Melanocyte of skin (primary cell): ENCODE results near the gene SPAG16. TPM values are rescaled to one million over a fixed set of nuclear protein-coding genes. Genes with fewer than 3 reads are reported as not detected.

ENCODE experiments used
- small RNA-seq, 2 donors: library from RNA; depleted of rRNA; stranded (forward); fragments of <200 nt; gene quantifications; one replicate each; pipeline ENCODE3, GENCODE V24; 2012
- total RNA-seq, 2 donors: library from RNA; depleted of rRNA; stranded (reverse); fragments of >200 nt; gene quantifications; 2 replicates each; pipeline ENCODE4 v1.2.3, GENCODE V29; 2012

Gene SPAG16
- 10 to 100 TPM; 16.7 to 17.6 TPM for total RNA-seq

GRCh38 chr2:213284105-213285090 lies at the start of gene SPAG16:
Gene SPAG16 (plus strand): TSS chr2:213284464.

DNA sequence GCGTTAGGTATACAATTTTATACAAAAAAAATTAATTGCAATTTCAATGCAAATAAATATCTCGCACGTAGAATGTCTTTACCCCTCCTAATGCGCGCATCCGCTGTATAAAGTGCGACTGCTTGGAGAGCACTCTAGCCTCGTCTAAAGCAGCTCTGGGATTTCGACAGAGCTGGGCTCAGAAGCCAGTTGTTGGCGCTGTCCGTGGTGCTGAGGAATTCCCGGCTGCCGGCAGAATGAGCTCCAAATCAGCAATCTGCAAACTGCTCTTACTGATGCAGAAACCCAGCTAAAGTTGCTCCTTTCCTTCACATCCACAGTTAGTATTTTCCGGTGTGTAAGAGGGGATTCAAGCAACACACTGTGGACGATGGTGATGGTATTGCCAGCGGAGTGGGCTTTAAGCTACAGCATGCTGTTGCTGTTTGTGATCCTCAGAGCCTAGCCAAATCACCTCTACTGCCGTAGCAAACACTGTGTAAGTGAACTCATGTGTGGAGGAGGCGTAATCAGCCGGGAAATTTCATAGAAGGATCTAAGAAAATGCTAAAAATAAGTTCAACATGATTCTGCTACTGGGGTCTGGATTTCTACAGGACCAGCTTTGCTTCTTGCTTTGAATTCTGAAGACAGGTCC lies 1126.8 kb downstream of the SPAG16 start, which contains the start of gene VWC2L:
Gene VWC2L, plus strand, starts transcription at position 137 of the 637 bp plus-strand sequence. CDS start 3,140 bp downstream, outside the sequence.

Small RNA genes lying within 50 kb of the gene (small RNA-seq; reads per million reads assigned to genes)
- 0 reads per million in 2 donors for gene MIR4438

Other genes with a start within 250 kb of the SPAG16 start
- 1 to 10 TPM; 3.7 to 3.8 TPM for gene IKZF2, start 132.9 kb upstream of the SPAG16 start, total RNA-seq